ENCODE results near the gene MCRIP2.

MCRIP2 gene

DNA sequence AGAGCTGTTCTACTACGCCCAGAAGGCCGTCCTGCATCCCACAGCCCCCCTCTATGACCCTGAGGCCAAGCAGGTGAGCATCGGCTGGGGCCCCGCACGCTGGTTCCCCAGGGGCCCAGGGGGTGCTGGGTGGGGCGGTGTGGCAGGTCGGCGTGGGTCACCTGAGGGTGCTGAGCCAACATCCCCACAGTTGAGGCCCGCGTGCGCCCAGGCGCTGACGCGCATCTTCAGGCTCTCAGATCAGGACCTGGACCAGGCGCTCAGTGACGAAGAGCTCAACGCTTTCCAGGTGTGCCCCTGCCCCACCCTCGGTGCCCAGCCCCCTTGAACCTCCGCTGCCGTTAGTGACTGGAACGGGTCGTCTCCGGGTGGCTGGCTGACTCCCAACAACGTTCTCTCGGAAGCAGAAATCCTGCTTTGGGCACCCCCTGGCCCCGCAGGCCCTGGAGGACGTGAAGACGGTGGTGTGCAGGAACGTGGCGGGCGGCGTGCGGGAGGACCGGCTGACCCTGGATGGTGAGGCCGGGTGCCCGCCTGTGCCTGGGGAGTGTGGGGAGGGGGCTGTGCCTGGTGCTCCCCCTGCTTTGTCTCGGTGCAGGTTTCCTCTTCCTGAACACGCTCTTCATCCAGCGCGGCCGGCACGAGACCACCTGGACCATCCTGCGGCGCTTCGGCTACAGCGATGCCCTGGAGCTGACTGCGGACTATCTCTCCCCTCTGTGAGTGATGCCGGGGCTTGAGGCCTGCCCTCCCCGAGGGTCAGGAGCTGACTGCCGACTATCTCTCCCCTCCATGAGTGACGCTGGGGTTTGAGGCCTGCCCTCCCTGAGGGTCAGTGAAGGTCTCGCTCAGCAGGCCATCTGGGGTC, 29.1 kb downstream of the MCRIP2 start:
- TF ChIP-seq POLR2A (IDR thresholded peaks at IDR 0.05; ENCODE audit: low read depth, low read length), result no peak
- TF ChIP-seq POLR2AphosphoS5 (IDR thresholded peaks at IDR 0.05; ENCODE audit: low read depth, low read length), result no peak
- no peak for TF ChIP-seq TAF1 (IDR thresholded peaks at IDR 0.05; ENCODE audit: borderline replicate concordance, low read depth, low read length)
- FAIRE-seq (no peak), DNase-seq (ENCODE audit: insufficient read length) (no peak)

DNA sequence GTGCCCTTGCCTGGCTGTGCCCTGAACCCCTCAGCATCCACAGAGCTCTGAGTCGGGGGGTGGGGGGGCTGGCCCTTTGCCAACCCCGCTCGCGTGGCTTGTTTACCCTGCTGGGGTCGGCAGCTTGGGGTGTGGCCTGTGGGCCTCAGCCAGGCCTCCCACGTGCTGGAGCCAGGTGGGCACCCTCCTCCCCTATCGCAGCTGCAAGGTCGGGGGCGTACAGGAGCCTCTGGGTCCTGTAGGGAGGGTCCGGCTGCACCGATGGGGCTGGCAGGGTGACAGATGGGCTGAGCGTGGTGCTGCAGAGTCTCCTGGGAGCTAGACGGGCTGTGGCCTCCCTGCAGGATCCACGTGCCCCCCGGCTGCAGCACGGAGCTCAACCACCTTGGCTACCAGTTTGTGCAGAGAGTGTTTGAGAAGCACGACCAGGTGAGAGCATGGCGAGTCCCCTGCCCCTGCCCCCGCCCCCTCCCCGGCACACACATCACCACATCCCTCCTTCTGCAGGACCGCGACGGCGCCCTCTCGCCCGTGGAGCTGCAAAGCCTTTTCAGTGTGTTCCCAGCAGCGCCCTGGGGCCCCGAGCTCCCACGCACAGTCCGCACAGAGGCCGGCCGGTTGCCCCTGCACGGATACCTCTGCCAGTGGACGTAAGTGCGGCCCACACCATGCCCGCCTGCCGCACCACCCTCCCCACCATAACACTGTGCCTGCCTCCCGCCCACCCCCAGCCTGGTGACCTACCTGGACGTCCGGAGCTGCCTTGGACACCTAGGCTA, 29.9 kb downstream of the MCRIP2 start:
- DNase-seq (ENCODE audit: insufficient read length) (no peak), FAIRE-seq (no peak)
- TF ChIP-seq POLR2AphosphoS5 (IDR thresholded peaks at IDR 0.05; ENCODE audit: low read depth, low read length) (no peak), TAF1 (IDR thresholded peaks at IDR 0.05; ENCODE audit: borderline replicate concordance, low read depth, low read length) (no peak), POLR2A (IDR thresholded peaks at IDR 0.05; ENCODE audit: low read depth, low read length) (no peak)

DNA sequence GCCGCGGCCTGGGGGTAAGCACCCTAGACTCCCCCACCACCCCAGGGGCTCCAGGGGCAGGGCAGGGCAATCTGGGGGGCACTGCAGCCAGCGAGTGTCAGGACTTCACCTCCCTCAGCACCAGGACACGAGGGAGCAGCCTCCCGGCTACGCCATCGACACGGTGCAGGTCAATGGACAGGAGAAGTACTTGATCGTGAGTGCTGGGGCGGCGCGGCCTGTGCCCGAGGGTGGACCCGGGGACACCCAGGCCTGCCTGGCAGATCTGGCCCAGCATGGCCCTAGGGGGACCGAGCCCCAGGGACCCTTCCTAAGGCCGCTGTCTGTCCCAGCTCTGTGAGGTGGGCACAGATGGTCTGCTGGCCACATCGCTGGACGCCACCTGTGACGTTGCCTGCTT, 30.7 kb downstream of the MCRIP2 start:
- FAIRE-seq (no peak), DNase-seq (ENCODE audit: insufficient read length) (no peak)
- no peak for TF ChIP-seq POLR2AphosphoS5 (IDR thresholded peaks at IDR 0.05; ENCODE audit: low read depth, low read length)
- TF ChIP-seq TAF1 (IDR thresholded peaks at IDR 0.05; ENCODE audit: borderline replicate concordance, low read depth, low read length), result no peak
- TF ChIP-seq POLR2A (IDR thresholded peaks at IDR 0.05; ENCODE audit: low read depth, low read length), result no peak

DNA sequence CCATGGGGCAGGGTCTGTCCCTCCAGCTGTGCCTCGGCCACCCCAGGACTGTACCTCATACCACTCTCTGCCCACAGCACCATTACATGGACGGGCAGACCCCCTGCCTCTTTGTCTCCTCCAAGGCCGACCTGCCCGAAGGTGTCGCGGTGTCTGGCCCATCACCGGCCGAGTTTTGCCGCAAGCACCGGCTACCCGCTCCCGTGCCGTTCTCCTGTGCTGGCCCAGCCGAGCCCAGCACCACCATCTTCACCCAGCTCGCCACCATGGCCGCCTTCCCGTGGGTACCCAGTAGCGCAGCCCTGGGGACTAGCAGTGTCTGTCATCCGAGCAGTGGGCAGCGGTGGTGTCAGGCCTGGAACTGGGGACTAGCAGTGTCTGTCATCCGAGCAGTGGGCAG, 31.2 kb downstream of the MCRIP2 start:
- FAIRE-seq (no peak), DNase-seq (ENCODE audit: insufficient read length) (no peak)
- TF ChIP-seq TAF1 (IDR thresholded peaks at IDR 0.05; ENCODE audit: borderline replicate concordance, low read depth, low read length) (no peak), POLR2AphosphoS5 (IDR thresholded peaks at IDR 0.05; ENCODE audit: low read depth, low read length) (no peak), POLR2A (IDR thresholded peaks at IDR 0.05; ENCODE audit: low read depth, low read length) (no peak)

DNA sequence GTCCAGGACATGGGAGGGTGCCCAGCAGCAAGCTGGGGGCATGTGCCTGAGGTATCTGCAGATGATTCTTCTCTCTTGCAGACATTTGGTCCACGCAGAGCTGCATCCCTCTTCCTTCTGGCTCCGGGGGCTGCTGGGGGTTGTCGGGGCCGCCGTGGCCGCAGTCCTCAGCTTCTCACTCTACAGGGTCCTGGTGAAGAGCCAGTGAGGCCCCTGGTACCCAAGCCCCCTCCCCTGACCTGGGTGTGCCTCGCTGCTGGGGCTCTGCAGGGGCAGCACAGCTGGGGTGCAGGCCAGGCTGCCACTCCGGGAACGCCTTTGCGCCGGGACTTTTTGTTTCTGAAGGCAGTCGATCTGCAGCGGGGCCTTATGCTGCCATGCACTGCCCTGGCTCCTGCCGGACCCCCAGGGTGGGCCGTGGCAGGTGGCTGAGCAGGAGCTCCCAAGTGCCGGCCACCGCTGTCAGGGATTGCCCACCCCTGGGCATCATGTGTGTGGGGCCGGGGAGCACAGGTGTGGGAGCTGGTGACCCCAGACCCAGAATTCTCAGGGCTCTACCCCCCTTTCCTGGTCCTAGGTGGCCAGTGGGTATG, 31.9 kb downstream of the MCRIP2 start:
- DNase-seq (ENCODE audit: insufficient read length) (no peak), FAIRE-seq (no peak)
- TF ChIP-seq POLR2AphosphoS5 (IDR thresholded peaks at IDR 0.05; ENCODE audit: low read depth, low read length) (no peak), POLR2A (IDR thresholded peaks at IDR 0.05; ENCODE audit: low read depth, low read length) (no peak), TAF1 (IDR thresholded peaks at IDR 0.05; ENCODE audit: borderline replicate concordance, low read depth, low read length) (no peak)

DNA sequence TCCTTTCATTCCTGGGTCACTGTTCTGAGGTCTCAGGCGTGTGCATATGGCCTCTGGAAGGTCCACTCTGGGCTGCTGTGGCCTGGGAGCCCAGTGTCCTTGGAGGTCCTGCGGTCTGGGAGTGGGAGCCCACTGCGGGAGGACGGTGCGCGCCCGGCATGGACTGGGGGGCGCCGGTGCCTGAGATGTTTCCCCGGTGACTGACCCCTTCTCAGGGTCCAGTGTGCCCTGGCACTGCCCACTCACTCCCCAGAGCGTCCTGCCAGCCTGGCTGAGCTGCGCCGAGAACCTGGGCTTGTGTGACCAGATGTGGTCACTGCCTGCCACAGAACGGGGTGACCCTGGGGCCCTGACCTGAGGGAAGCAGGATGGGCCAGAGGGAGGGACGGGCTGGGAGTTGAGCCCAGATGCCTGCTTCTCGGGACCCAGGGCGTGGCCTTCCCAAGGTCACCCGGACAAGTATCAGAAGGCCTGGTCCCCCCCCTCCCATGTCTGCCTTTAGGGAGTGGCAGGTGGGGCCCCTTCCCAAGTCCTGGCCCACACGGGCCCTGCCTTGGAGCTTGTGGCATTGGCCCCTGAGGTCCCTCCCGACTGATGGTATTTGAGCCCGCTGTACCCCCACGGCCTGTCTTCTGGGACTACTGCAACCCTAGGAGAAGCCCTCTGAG, 32.7 kb downstream of the MCRIP2 start:
- FAIRE-seq (no peak), DNase-seq (ENCODE audit: insufficient read length) (no peak)
- TF ChIP-seq TAF1 (IDR thresholded peaks at IDR 0.05; ENCODE audit: borderline replicate concordance, low read depth, low read length), result no peak
- no peak for TF ChIP-seq POLR2A (IDR thresholded peaks at IDR 0.05; ENCODE audit: low read depth, low read length)
- 0 out of 2 replicates have a peak, but pooled peaks have one; percentile 9 for TF ChIP-seq POLR2AphosphoS5 (IDR thresholded peaks at IDR 0.05; ENCODE audit: low read depth, low read length)

DNA sequence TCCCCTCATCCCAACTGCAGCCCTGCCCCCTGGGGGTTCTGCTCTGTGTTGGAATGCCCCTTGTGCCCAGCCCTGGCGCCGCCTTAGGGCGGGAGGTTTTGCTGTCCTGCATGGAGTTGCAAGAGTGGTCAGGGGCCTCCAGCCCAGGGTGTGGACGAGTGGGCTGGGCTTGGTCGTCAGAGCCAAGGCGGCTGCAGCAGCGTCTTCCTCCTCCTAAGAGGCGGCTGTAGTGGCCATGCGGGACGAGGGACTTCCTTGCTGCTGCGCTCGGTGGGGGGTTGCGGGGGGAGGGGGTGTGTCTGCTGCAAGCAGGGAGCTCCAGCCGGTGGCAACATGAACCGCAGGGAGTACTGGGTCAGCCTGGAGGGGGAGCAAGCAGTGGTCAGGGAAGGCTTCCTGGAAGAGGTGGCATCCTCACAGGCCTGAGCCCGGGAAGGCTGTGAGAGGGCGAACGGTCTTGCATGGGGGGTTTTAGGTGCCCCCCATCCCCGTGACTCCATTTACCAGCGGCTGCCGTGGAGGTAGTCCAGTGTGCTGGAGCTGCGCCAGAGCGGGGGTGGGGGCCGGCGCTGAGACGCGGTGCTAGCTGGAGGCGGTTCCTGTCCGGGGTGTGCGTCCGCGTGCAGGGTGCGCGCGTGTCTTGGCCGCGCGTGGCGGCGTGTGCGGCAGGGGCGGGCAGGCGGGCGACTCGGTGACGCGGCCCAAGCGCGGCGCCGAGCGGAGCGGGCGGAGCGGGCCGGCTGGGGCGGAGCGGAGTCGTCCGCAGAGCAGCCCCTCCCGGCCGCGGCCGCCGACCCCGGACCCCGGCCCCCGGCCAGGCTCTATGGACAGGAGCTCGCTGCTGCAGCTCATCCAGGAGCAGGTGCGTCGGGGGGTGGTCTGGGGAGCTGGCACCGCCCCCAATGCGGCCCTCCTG, 33.6 kb downstream of the MCRIP2 start, which contains the start of gene RHBDL1:
TSS of gene RHBDL1 (plus strand) at position 704 of the 916 bp plus-strand sequence. CDS start at position 824, 120 bp downstream.
- no peak for FAIRE-seq
- no peak for DNase-seq (ENCODE audit: insufficient read length)
- TF ChIP-seq TAF1 (IDR thresholded peaks at IDR 0.05; ENCODE audit: borderline replicate concordance, low read depth, low read length) (no peak), POLR2A (IDR thresholded peaks at IDR 0.05; ENCODE audit: low read depth, low read length) (peak; percentile 57; the same call in 1 of the 2 replicates)

DNA sequence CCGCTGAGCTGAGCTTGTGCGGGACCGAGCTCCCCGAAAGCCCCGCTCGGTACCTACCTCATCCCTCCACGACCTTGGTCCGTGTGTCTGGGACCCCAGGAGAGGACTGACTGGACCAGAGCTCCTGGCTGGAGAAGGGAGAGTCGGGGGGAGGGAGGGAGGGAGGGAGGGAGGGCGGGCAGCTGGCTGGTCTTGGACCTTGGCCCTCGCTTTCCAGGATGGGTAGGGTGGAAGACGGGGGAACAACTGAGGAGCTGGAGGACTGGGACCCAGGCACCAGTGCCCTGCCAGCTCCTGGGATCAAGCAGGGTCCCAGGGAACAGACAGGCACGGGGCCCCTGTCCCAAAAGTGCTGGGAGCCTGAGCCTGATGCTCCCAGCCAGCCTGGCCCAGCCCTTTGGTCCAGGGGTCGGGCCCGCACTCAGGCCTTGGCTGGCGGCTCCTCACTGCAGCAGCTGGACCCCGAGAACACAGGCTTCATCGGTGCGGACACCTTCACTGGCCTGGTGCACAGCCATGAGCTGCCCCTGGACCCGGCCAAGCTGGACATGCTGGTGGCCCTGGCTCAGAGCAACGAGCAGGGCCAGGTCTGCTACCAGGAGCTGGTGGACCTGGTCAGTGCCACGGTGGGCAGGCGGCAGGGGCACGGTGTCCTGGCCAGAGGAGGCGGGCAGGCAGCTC, 34.4 kb downstream of the MCRIP2 start:
- TF ChIP-seq POLR2A (IDR thresholded peaks at IDR 0.05; ENCODE audit: low read depth, low read length) (no peak), TAF1 (IDR thresholded peaks at IDR 0.05; ENCODE audit: borderline replicate concordance, low read depth, low read length) (no peak), POLR2AphosphoS5 (IDR thresholded peaks at IDR 0.05; ENCODE audit: low read depth, low read length) (no peak)
- no peak for DNase-seq (ENCODE audit: insufficient read length)
- no peak for FAIRE-seq

DNA sequence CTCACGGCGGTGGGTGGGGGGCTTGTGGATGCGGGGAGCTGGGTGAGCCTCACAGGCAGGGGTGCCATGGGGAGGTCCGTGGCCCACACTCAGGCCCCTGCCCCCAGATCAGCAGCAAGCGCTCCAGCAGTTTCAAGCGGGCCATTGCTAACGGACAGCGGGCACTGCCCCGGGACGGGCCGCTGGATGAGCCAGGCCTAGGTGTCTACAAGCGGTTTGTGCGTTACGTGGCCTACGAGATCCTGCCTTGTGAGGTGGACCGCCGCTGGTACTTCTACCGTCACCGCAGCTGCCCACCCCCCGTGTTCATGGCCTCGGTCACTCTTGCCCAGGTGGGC, 34.9 kb downstream of the MCRIP2 start:
- no peak for TF ChIP-seq POLR2A (IDR thresholded peaks at IDR 0.05; ENCODE audit: low read depth, low read length)
- TF ChIP-seq TAF1 (IDR thresholded peaks at IDR 0.05; ENCODE audit: borderline replicate concordance, low read depth, low read length), result no peak
- TF ChIP-seq POLR2AphosphoS5 (IDR thresholded peaks at IDR 0.05; ENCODE audit: low read depth, low read length), result no peak
- no peak for FAIRE-seq
- DNase-seq (ENCODE audit: insufficient read length), result no peak

DNA sequence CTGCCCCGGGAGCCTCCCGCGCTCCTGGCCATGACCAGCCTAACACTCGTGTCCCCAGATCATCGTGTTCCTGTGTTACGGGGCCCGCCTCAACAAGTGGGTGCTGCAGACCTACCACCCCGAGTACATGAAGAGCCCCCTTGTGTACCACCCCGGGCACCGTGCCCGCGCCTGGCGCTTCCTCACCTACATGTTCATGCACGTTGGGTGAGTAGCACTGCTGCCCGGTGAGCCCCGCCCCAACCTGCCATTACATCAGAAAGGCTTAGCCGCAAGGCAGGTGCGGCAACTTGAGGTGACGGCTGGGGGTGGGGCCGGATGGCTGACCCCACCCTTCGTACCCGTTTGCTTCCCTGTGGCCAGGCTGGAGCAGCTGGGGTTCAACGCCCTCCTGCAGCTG, 35.3 kb downstream of the MCRIP2 start:
- FAIRE-seq, result no peak
- DNase-seq (ENCODE audit: insufficient read length), result no peak
- TF ChIP-seq POLR2AphosphoS5 (IDR thresholded peaks at IDR 0.05; ENCODE audit: low read depth, low read length) (no peak), POLR2A (IDR thresholded peaks at IDR 0.05; ENCODE audit: low read depth, low read length) (no peak), TAF1 (IDR thresholded peaks at IDR 0.05; ENCODE audit: borderline replicate concordance, low read depth, low read length) (no peak)
